GM19468 (cell line): ENCODE results near the gene MT4.
"Not testable (repeated sequence)": the region's sequence is repeated elsewhere in the genome, so short reads cannot be mapped to it uniquely, and the experiment has no call there.

ENCODE experiments used
- ATAC-seq: cut with Tn5 transposase; IDR thresholded peaks from one replicate; pipeline ENCODE4 v1.9.1; 2021; ENCODE audit warnings: mild to moderate bottlenecking, moderate library complexity, moderate number of reproducible peaks; ENCODE audit not compliant: unreplicated experiment; ENCODE audit errors: extremely low read depth

Gene MT4

GRCh38 chr16:56558024-56558747, 6.7 kb upstream of the MT4 start:
- ATAC-seq: no peak

GRCh38 chr16:56559109-56559508, 5.8 kb upstream of the MT4 start:
- ATAC-seq: no peak

GRCh38 chr16:56560447-56560846, 4.4 kb upstream of the MT4 start:
- no peak for ATAC-seq

- no peak for ATAC-seq
Measured at GRCh38 chr16:56561126-56561525, 3.7 kb upstream of the MT4 start.

DNA sequence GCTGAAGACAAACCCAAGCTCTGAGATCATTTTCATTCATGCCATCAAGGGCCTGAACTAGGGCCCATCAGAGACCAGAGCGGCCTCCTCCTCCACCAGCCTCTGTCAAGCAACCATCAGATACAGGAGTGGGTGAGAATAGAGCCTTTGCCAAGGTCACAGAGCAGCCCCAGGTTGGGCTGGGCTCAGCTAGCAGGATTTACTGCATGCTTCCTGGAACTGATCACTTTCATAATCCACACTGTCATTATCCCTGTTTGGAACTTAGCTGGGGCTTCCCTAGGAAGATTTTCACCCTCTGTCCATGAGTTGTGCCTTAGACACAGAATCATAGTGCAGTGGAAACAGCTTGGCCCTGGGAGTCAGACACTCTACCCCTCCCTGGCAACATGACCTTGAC, 5.1 kb downstream of the MT4 start:
- ATAC-seq: no peak

DNA sequence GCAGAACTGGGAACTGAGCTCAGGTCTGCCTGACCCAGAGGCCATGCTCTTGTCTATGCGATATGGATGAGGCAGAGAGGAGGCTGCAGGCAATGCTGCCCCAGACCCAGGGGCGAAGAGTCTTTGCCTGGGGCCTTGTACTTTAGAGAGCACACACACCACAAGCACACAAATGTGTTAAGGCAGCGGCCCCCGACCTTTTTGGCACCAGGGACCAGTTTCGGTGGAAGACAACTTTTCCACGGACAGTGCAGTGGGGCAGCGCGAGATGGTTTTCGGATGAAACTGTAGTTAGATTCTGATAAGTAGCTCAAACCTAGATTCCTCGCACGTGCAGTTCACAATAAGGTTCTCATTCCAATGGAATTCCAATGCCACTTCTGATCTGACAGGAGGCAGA, 6.7 kb downstream of the MT4 start:
- ATAC-seq: no peak

DNA sequence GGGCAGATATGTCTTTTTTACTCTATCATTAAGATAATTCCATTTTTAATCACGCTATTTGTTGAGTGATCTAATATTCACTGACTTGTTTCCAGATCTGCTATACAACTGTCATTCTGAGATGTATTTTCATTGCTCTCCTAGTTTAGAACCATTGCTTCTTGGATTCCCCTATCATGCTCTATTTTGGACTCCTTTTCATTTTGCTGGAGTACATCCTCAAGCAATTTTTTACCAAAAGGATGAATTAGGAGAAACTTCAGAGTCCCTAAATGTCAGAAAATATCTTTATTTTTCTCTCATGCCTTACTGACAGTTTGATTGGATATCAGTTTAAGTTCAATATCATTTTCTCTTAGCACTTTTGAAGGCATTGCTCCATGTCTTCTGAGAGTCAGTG, 9.8 kb downstream of the MT4 start:
- no peak for ATAC-seq

GRCh38 chr16:56576585-56577299, 11.9 kb downstream of the MT4 start:
- ATAC-seq: no peak

GRCh38 chr16:56577300-56577625, 12.4 kb downstream of the MT4 start:
- no peak for ATAC-seq

GRCh38 chr16:56580391-56581048, 15.6 kb downstream of the MT4 start:
- ATAC-seq: no peak

DNA sequence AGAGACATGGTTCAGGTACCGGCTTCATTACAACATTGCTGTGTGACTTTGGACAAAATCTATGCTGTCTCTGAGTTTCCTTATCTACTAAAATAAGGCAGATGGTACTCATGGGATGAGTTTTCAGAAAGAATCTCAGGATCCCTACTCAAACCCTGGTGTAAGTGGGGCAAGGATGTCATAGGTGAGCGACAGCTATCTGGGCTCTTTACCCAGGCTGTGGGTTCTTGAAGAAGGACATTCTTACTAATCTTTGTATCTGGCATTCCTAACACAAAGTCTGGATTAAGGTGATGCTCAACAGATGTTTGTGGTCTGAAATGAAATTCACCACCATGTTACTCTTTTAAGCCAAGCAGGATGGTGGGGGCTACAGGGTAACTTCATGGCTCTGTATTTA, 18.0 kb downstream of the MT4 start:
- not testable (repeated sequence) for ATAC-seq

GRCh38 chr16:56583351-56584168, 18.7 kb downstream of the MT4 start:
- ATAC-seq: no peak

- no peak for ATAC-seq
Measured at GRCh38 chr16:56584276-56584675, 19.4 kb downstream of the MT4 start.

- ATAC-seq: no peak
Measured at GRCh38 chr16:56588781-56589140, 23.9 kb downstream of the MT4 start.

DNA sequence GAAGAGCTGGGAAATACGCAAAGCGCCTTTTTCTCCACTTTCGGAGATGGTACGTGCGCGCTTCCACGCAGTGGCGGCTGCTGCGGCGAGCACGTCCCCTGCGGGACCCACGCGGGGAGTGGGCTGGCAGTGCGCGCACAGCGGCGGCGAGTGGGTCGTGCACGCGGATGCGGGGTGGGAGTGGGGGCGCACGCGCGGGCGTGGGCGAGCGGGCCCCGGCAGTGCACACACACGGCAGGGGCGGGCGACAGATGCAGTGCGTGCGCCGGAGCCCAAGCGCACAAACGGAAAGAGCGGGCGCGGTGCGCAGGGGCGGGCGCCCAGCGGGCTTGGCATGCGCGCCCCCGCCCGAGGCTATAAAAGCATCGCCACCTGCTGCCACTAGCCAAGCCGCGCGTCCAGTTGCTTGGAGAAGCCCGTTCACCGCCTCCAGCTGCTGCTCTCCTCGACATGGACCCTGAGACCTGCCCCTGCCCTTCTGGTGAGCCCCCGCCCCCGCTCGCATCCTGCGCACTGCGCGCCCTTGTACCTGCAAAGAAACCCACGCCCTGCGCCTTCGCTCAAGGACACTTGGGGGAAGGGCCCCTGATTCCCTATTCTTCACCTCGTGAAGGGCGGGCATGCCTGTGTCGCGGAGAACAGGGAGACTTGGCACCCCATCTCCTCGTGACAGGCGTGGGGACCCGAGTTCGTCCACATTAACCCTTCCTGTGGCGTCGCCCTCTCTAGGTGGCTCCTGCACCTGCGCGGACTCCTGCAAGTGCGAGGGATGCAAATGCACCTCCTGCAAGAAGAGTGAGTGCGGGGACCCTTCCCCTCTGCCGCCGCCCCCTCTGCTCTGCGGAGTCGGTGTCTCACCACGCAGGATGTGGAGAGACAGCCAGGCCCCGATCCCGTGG, 24.5 kb downstream of the MT4 start, which contains the start of gene MT3:
Gene MT3, plus strand, starts transcription at position 388 of the 899 bp plus-strand sequence. Its CDS starts 63 bp downstream, at position 451.
- ATAC-seq: no peak

- ATAC-seq: no peak
Measured at GRCh38 chr16:56591377-56592060, 26.6 kb downstream of the MT4 start.

DNA sequence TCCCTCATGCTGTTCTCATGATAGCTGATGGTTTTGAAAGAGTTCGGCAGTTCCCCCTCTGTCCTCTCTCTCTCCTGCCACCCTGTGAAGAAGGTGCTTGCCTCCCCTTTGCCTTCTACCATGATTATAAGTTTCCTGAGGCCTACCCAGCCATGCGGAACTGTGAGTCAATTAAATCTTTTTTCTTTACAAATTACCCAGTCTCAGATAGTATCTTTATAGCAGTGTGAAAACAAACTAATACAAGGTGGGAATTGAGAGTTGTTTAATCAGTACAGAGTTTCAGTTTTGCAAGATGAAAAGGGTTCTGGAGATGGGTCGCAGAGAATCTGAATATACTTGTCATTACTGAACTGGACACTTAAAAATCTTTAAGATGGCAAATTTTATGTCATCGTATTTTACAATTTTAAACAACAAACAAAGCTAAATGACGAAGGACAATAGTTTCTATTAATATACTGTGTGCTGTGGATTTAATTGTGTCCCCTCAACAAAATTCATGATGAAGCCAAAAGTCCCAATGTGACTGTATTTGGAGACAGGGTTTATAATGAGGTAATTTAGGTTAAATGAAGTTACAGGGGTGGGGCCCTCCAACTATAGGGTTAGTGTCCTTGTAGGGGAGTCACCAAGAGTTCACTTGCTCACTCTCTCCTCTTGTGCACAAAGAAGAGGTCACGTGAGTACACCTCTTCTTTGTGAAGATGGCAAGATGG, 28.9 kb downstream of the MT4 start:
- ATAC-seq: no peak

DNA sequence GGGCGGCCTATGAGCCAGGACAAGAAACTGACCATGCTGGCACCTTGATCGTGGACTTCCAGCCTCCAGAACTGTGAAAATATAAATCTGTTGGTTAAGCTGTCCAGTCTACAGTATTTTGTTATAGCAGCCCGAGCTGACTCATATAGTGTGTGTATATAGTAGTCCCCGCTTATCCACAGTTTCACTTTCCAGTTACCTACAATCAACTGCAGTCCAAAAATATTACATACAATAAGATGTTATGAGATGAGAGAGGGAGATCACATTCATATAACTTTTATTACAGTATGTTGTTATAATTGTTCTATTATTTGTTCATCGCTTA, 29.4 kb downstream of the MT4 start:
- ATAC-seq: no peak
